Measurements from ENCODE around the gene CRYBA4.

DNA sequence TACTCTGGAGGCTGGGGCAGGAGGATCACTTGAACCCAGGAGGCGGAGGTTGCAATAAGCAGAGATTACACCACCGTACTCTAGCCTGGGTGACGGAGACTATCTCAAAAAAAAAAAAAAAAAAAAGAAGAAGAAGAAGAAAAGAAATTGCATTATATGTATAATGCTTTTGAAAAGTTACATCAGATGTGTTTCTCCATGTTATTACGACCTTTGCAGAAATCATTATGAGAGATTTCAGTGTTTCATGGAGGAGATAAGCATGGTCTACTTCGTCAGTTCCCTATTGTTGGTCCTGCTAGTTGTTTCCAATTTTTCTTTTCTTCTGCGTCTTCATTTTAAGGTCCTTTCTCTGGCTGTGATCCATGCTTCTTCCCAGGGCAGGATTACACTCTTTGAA lies 38.6 kb downstream of the CRYBA4 start:
- TF ChIP-seq, protein P1, sequence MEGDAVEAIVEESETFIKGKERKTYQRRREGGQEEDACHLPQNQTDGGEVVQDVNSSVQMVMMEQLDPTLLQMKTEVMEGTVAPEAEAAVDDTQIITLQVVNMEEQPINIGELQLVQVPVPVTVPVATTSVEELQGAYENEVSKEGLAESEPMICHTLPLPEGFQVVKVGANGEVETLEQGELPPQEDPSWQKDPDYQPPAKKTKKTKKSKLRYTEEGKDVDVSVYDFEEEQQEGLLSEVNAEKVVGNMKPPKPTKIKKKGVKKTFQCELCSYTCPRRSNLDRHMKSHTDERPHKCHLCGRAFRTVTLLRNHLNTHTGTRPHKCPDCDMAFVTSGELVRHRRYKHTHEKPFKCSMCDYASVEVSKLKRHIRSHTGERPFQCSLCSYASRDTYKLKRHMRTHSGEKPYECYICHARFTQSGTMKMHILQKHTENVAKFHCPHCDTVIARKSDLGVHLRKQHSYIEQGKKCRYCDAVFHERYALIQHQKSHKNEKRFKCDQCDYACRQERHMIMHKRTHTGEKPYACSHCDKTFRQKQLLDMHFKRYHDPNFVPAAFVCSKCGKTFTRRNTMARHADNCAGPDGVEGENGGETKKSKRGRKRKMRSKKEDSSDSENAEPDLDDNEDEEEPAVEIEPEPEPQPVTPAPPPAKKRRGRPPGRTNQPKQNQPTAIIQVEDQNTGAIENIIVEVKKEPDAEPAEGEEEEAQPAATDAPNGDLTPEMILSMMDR (IDR thresholded peaks at IDR 0.05; ENCODE audit: low read depth, low read length, missing input control), result no peak
- TF ChIP-seq, protein P2, sequence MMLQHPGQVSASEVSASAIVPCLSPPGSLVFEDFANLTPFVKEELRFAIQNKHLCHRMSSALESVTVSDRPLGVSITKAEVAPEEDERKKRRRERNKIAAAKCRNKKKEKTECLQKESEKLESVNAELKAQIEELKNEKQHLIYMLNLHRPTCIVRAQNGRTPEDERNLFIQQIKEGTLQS (IDR thresholded peaks at IDR 0.05), result no peak
- TF ChIP-seq EGR1 (IDR thresholded peaks at IDR 0.05; ENCODE audit: low read depth in 2 of 2), result no peak
- TF ChIP-seq, protein P3, sequence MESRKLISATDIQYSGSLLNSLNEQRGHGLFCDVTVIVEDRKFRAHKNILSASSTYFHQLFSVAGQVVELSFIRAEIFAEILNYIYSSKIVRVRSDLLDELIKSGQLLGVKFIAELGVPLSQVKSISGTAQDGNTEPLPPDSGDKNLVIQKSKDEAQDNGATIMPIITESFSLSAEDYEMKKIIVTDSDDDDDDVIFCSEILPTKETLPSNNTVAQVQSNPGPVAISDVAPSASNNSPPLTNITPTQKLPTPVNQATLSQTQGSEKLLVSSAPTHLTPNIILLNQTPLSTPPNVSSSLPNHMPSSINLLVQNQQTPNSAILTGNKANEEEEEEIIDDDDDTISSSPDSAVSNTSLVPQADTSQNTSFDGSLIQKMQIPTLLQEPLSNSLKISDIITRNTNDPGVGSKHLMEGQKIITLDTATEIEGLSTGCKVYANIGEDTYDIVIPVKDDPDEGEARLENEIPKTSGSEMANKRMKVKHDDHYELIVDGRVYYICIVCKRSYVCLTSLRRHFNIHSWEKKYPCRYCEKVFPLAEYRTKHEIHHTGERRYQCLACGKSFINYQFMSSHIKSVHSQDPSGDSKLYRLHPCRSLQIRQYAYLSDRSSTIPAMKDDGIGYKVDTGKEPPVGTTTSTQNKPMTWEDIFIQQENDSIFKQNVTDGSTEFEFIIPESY (IDR thresholded peaks at IDR 0.05), result no peak
- TF ChIP-seq, protein P4, sequence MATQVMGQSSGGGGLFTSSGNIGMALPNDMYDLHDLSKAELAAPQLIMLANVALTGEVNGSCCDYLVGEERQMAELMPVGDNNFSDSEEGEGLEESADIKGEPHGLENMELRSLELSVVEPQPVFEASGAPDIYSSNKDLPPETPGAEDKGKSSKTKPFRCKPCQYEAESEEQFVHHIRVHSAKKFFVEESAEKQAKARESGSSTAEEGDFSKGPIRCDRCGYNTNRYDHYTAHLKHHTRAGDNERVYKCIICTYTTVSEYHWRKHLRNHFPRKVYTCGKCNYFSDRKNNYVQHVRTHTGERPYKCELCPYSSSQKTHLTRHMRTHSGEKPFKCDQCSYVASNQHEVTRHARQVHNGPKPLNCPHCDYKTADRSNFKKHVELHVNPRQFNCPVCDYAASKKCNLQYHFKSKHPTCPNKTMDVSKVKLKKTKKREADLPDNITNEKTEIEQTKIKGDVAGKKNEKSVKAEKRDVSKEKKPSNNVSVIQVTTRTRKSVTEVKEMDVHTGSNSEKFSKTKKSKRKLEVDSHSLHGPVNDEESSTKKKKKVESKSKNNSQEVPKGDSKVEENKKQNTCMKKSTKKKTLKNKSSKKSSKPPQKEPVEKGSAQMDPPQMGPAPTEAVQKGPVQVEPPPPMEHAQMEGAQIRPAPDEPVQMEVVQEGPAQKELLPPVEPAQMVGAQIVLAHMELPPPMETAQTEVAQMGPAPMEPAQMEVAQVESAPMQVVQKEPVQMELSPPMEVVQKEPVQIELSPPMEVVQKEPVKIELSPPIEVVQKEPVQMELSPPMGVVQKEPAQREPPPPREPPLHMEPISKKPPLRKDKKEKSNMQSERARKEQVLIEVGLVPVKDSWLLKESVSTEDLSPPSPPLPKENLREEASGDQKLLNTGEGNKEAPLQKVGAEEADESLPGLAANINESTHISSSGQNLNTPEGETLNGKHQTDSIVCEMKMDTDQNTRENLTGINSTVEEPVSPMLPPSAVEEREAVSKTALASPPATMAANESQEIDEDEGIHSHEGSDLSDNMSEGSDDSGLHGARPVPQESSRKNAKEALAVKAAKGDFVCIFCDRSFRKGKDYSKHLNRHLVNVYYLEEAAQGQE (IDR thresholded peaks at IDR 0.05), result no peak

All from liver (tissue), 3 donors.